GM19467 (cell line): ENCODE data around the gene SERPINA6.
"Not testable (repeated sequence)": the region's sequence is repeated elsewhere in the genome, so short reads cannot be mapped to it uniquely, and the experiment has no call there.

Experiments used
- ATAC-seq: cut with Tn5 transposase; IDR thresholded peaks from one replicate; pipeline ENCODE4 v1.9.1; 2021; ENCODE audit warnings: mild to moderate bottlenecking, moderate library complexity; ENCODE audit not compliant: unreplicated experiment

SERPINA6 gene

DNA sequence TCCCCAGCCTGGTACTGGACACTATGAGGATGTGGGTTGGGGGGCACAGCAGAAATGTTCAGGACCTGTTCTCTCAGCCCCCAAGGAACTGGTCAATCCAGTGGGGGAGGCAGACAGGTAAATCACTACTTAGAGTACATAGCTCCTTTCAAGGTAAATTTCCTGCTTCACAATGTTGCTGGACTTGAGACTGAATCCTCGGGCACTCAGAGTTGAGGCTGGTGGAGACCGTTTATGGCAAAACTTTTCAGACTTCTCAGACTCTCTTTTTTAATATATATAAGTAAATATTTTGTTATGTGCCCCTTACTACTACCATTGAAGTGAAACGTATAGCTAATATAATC lies 29.6 kb downstream of the SERPINA6 start:
- no peak for ATAC-seq

GRCh38 chr14:94292872-94293577 lies 30.1 kb downstream of the SERPINA6 start, which contains the start of gene SERPINA10:
TSS of gene SERPINA10 (minus strand) at chr14:94293268. CDS start at chr14:94290593, 2,675 bp downstream.
- ATAC-seq: no peak

DNA sequence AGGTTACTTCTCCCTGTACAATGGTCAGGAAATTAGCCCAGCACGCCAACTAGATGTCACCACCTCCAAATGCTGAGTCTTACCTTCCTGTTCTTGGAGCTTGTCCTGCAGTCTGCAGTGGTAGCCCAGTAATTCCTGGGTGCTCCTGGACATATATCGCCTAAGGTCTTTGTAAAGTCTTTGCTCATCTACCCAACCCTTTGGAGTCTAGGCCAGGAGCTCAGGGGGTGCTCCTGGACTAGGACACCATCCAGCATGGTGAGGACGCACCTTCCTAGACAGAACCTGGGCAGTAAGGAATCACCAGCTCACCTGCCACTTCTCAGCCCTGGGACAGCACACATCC lies 30.6 kb downstream of the SERPINA6 start:
- ATAC-seq: no peak

GRCh38 chr14:94291906-94292525 lies 31.1 kb downstream of the SERPINA6 start:
- ATAC-seq: no peak

GRCh38 chr14:94291159-94291905 lies 31.8 kb downstream of the SERPINA6 start:
- ATAC-seq: no peak

GRCh38 chr14:94290197-94290596 lies 32.9 kb downstream of the SERPINA6 start:
- ATAC-seq: no peak

DNA sequence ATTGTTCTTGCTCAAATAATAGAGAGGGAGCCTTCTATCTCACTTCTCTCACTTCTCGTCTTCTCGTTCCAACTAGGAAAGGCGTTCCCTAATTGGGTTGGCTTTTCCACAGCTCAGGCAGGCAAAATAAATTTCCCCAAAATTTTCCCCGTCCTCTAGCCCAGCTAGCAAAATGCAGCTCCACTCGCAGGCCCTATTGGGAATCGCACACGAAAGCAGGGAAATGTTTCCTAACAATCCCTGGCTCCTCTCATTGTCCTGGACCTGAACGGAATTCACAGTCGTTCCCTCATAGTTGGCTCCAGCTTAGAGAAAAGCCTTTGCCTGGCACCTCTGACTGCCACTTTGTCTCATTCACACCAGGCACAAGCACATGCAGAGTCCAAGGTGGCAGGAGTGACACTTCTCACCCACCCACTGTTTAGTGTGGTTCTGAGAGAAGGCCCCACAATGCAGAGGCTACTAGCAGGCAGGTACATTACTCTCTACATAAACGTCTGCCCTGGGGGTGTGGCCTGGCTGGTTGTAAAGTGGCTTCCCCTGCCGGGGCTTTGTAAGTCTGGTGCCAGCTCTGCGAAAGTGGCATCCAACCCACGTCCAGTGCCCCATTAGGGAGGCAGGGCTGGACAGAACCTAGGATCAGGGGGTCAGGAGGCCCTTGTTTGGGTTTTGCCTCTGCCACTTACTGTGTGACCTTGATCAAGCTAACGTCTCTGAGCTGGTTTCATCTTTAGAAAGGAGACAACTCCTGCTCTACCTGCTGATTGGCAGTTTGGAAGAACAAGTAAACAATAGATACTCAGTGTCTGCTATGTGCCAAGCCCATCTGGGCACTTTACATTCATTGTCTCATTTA lies 34.3 kb downstream of the SERPINA6 start:
- ATAC-seq: no peak

- no peak for ATAC-seq
Observed at GRCh38 chr14:94285158-94285557, 38.0 kb downstream of the SERPINA6 start.

DNA sequence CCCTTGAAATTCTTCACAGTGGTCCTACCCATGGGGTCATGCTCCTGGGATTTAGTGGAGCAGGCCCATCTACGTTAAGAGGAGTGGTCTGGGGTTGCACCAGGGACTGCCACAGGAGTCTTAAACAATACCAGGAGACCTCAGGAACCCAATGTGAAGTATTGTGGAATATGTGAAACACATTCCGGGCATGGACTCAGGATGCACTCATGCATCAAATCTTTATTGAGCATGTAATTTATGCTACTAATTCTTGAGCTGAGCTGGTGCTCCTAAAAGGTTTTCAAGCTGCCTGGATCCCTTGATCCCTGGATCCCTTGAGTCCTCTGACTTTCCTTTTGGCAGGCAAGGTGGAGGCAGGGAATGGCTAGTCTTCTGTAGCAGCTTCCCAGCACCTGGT lies 38.9 kb downstream of the SERPINA6 start:
- ATAC-seq: no peak

GRCh38 chr14:94282991-94283723 lies 40.0 kb downstream of the SERPINA6 start:
- no peak for ATAC-seq

DNA sequence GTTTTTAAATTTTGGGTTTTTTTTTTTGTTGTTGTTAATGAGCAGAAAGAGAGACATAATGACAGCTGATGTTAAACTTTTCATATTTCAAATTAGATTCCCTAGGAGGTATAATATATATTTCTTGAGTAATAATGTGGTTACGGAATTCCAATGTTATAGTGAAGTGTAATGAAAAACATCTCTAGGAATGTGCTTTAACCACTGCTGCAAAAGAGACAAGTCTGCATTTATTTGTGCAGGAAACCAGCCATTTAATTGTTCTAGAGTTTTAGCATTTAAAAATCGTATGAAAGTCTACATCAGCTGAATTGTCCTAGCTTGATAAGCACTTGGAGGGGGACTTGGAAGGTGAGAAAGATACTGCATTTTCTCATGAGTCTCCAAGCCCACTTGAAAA lies 44.4 kb downstream of the SERPINA6 start:
- ATAC-seq: no peak

- ATAC-seq: not testable (repeated sequence)
Observed at GRCh38 chr14:94276898-94277561, 46.1 kb downstream of the SERPINA6 start.

- no peak for ATAC-seq
Observed at GRCh38 chr14:94269156-94269555, 54.0 kb downstream of the SERPINA6 start.

GRCh38 chr14:94268582-94268981 lies 54.6 kb downstream of the SERPINA6 start:
- not testable (repeated sequence) for ATAC-seq

DNA sequence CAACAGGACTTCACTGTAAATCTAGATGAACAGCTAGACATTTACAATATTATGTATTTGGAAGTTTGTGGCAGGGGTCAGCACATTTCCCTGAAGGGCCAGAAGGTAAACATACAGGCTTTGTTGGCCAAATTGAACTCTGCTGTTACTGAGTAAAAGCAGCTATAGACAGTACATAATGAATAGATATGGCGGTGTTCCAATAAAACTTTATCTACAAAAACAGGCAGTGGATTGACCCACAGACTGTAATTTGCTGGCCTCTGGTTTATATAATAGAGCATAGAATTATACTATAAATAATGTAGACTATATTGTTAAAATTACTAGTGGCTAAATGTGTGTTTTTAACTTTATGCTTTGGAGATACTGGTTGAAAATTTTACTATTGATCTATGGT lies 55.8 kb downstream of the SERPINA6 start:
- ATAC-seq: no peak

GRCh38 chr14:94264195-94264594 lies 58.9 kb downstream of the SERPINA6 start:
- ATAC-seq: not testable (repeated sequence)
